ENCODE data around the gene TSPAN18. TPM values are rescaled to one million over a fixed set of nuclear protein-coding genes. Genes with fewer than 3 reads are reported as not detected.
"Not testable (repeated sequence)": the region's sequence is repeated elsewhere in the genome, so short reads cannot be mapped to it uniquely, and the experiment has no call there.

The TSPAN18 gene
- total and polyA plus RNA-seq, 2 donors = 32.2 to 36.9 TPM

- peak overlapping the region; percentile 55 for H3K27ac ChIP-seq (ENCODE audit: low read depth)
- 38% methylated on average over 19 of the region's 19 CpGs for WGBS
- no peaks in the 10 kb centered on the region for H3K4me1 ChIP-seq (ENCODE audit: insufficient read depth)
- no peak for DNase-seq (ENCODE audit: extremely low spot score)
- no peak overlapping the region for H3K4me3 ChIP-seq (ENCODE audit: low read depth, low read length)
- H3K36me3 ChIP-seq (ENCODE audit: insufficient read depth) = no peaks in the 10 kb centered on the region
Observed at GRCh38 chr11:44861849-44862557, 135.2 kb downstream of the TSPAN18 start.

GRCh38 chr11:44862558-44863101, 135.9 kb downstream of the TSPAN18 start:
- 74% methylated on average over 5 of the region's 5 CpGs for WGBS
- Histone ChIP-seq H3K27ac (ENCODE audit: low read depth) (peak overlapping the region; percentile 24), H3K4me1 (ENCODE audit: insufficient read depth) (no peaks in the 10 kb centered on the region), H3K4me3 (ENCODE audit: low read depth, low read length) (no peak overlapping the region), H3K36me3 (ENCODE audit: insufficient read depth) (no peaks in the 10 kb centered on the region)
- no peak for DNase-seq (ENCODE audit: extremely low spot score)

GRCh38 chr11:44863231-44863630, 136.5 kb downstream of the TSPAN18 start:
- Histone ChIP-seq H3K4me3 (ENCODE audit: low read depth, low read length) (no peak overlapping the region), H3K27ac (ENCODE audit: low read depth) (no peak overlapping the region), H3K4me1 (ENCODE audit: insufficient read depth) (no peaks in the 10 kb centered on the region), H3K36me3 (ENCODE audit: insufficient read depth) (no peaks in the 10 kb centered on the region)
- no peak for DNase-seq (ENCODE audit: extremely low spot score)
- 64% methylated on average over 6 of the region's 6 CpGs for WGBS

GRCh38 chr11:44865866-44866272, 139.1 kb downstream of the TSPAN18 start:
- Histone ChIP-seq H3K4me1 (ENCODE audit: insufficient read depth) (no peaks in the 10 kb centered on the region), H3K4me3 (ENCODE audit: low read depth, low read length) (no peak overlapping the region), H3K27ac (ENCODE audit: low read depth) (no peak overlapping the region), H3K36me3 (ENCODE audit: insufficient read depth) (no peaks in the 10 kb centered on the region)
- 65% methylated on average over 7 of the region's 7 CpGs for WGBS
- DNase-seq (ENCODE audit: extremely low spot score) = no peak

- no peak overlapping the region for H3K4me3 ChIP-seq (ENCODE audit: low read depth, low read length)
- no peaks in the 10 kb centered on the region for H3K4me1 ChIP-seq (ENCODE audit: insufficient read depth)
Observed at GRCh38 chr11:44866286-44866685, 139.5 kb downstream of the TSPAN18 start.

GRCh38 chr11:44868021-44868420, 141.3 kb downstream of the TSPAN18 start:
- DNase-seq (ENCODE audit: extremely low spot score) = no peak
- Histone ChIP-seq H3K4me3 (ENCODE audit: low read depth, low read length) (no peak overlapping the region), H3K4me1 (ENCODE audit: insufficient read depth) (no peaks in the 10 kb centered on the region), H3K27ac (ENCODE audit: low read depth) (no peak overlapping the region), H3K36me3 (ENCODE audit: insufficient read depth) (no peaks in the 10 kb centered on the region)
- WGBS = 80% methylated on average over 6 of the region's 6 CpGs

More at GRCh38 chr11:44866286-44866685, 139.5 kb downstream of the TSPAN18 start:
- WGBS = 78% methylated on average over 6 of the region's 6 CpGs
- no peak for DNase-seq (ENCODE audit: extremely low spot score)
- no peak overlapping the region for H3K27ac ChIP-seq (ENCODE audit: low read depth)
- H3K36me3 ChIP-seq (ENCODE audit: insufficient read depth) = no peaks in the 10 kb centered on the region

- Histone ChIP-seq H3K27ac (ENCODE audit: low read depth) (no peak overlapping the region), H3K4me1 (ENCODE audit: insufficient read depth) (no peaks in the 10 kb centered on the region)
Observed at GRCh38 chr11:44868455-44869421, 142.0 kb downstream of the TSPAN18 start.

GRCh38 chr11:44870181-44870580, 143.4 kb downstream of the TSPAN18 start:
- WGBS = 52% methylated on average over 3 of the region's 3 CpGs
- no peaks in the 10 kb centered on the region for H3K4me1 ChIP-seq (ENCODE audit: insufficient read depth)
- no peak for DNase-seq (ENCODE audit: extremely low spot score)
- no peak overlapping the region for H3K27ac ChIP-seq (ENCODE audit: low read depth)
- H3K36me3 ChIP-seq (ENCODE audit: insufficient read depth) = no peaks in the 10 kb centered on the region
- no peak overlapping the region for H3K4me3 ChIP-seq (ENCODE audit: low read depth, low read length)

More at GRCh38 chr11:44868455-44869421, 142.0 kb downstream of the TSPAN18 start:
- H3K36me3 ChIP-seq (ENCODE audit: insufficient read depth) = no peaks in the 10 kb centered on the region
- 76% methylated on average over 14 of the region's 14 CpGs for WGBS
- no peak overlapping the region for H3K4me3 ChIP-seq (ENCODE audit: low read depth, low read length)
- no peak for DNase-seq (ENCODE audit: extremely low spot score)

- Histone ChIP-seq H3K27ac (ENCODE audit: low read depth) (no peak overlapping the region), H3K4me1 (ENCODE audit: insufficient read depth) (no peaks in the 10 kb centered on the region)
- 79% methylated on average over 2 of the region's 2 CpGs for WGBS
Observed at GRCh38 chr11:44870615-44871176, 143.9 kb downstream of the TSPAN18 start.

GRCh38 chr11:44871682-44872081, 144.9 kb downstream of the TSPAN18 start:
- not testable (repeated sequence) for H3K4me1 ChIP-seq (ENCODE audit: insufficient read depth); H3K36me3 ChIP-seq (ENCODE audit: insufficient read depth); H3K27ac ChIP-seq (ENCODE audit: low read depth); H3K4me3 ChIP-seq (ENCODE audit: low read depth, low read length); DNase-seq (ENCODE audit: extremely low spot score)
- 82% methylated on average over 3 of the region's 3 CpGs for WGBS

More at GRCh38 chr11:44870615-44871176, 143.9 kb downstream of the TSPAN18 start:
- DNase-seq (ENCODE audit: extremely low spot score) = no peak
- no peak overlapping the region for H3K4me3 ChIP-seq (ENCODE audit: low read depth, low read length)
- no peaks in the 10 kb centered on the region for H3K36me3 ChIP-seq (ENCODE audit: insufficient read depth)

GRCh38 chr11:44872556-44872955, 145.8 kb downstream of the TSPAN18 start:
- DNase-seq (ENCODE audit: extremely low spot score) = no peak
- no peaks in the 10 kb centered on the region for H3K36me3 ChIP-seq (ENCODE audit: insufficient read depth)
- 93% methylated on average over 1 of the region's 1 CpG for WGBS
- no peaks in the 10 kb centered on the region for H3K4me1 ChIP-seq (ENCODE audit: insufficient read depth)
- H3K4me3 ChIP-seq (ENCODE audit: low read depth, low read length) = no peak overlapping the region
- H3K27ac ChIP-seq (ENCODE audit: low read depth) = no peak overlapping the region

GRCh38 chr11:44873537-44873936, 146.8 kb downstream of the TSPAN18 start:
- no peak overlapping the region for H3K4me3 ChIP-seq (ENCODE audit: low read depth, low read length)
- no peaks in the 10 kb centered on the region for H3K36me3 ChIP-seq (ENCODE audit: insufficient read depth)
- no peaks in the 10 kb centered on the region for H3K4me1 ChIP-seq (ENCODE audit: insufficient read depth)
- no peak for DNase-seq (ENCODE audit: extremely low spot score)
- 32% methylated on average over 1 of the region's 1 CpG for WGBS
- H3K27ac ChIP-seq (ENCODE audit: low read depth) = no peak overlapping the region

- Histone ChIP-seq H3K4me1 (ENCODE audit: insufficient read depth) (no peaks in the 10 kb centered on the region), H3K4me3 (ENCODE audit: low read depth, low read length) (no peak overlapping the region), H3K27ac (ENCODE audit: low read depth) (no peak overlapping the region), H3K36me3 (ENCODE audit: insufficient read depth) (no peaks in the 10 kb centered on the region)
- no peak for DNase-seq (ENCODE audit: extremely low spot score)
- 91% methylated on average over 3 of the region's 3 CpGs for WGBS
Observed at GRCh38 chr11:44874284-44874683, 147.5 kb downstream of the TSPAN18 start.
